Erythroblast (primary cell): ENCODE data around the gene KIAA1549.

Source experiments
- GATA1 ChIP-seq: IDR thresholded peaks from 2 replicates; pipeline ENCODE4 v1.6.1; 2011; ENCODE audit warnings: low read depth, mild to moderate bottlenecking, control low read depth, low read length, moderate library complexity
- POLR2A ChIP-seq: IDR thresholded peaks from 2 replicates; pipeline ENCODE4 v1.6.1; 2011; ENCODE audit warnings: mild to moderate bottlenecking, low read length

GRCh38 chr7:138875794-138876193 lies 105.4 kb downstream of the KIAA1549 start:
- TF ChIP-seq POLR2A (no peak), GATA1 (no peak)
